GM12892 (cell line): ENCODE data around the gene MRPL58.

ENCODE experiments used
- POLR2A ChIP-seq: IDR thresholded peaks from 2 replicates; pipeline ENCODE4 v1.6.1; 2011; ENCODE audit warnings: low read depth, low read length, control low read depth
- POLR2AphosphoS5 ChIP-seq: IDR thresholded peaks from 2 replicates; pipeline ENCODE4 v1.6.1; 2011; ENCODE audit warnings: low read depth, low read length, control low read depth
- TAF1 ChIP-seq: IDR thresholded peaks from 2 replicates; pipeline ENCODE4 v1.6.1; 2011; ENCODE audit warnings: low read depth, mild to moderate bottlenecking, control low read depth, low read length, borderline replicate concordance

GRCh38 chr17:75049057-75049456 lies 36.6 kb downstream of the MRPL58 start:
- TF ChIP-seq POLR2AphosphoS5 (no peak), POLR2A (no peak), TAF1 (no peak)
